ENCODE measurements around the gene HSD17B3. TPM values are rescaled to one million over a fixed set of nuclear protein-coding genes. Genes with fewer than 3 reads are reported as not detected.
"Not testable (repeated sequence)": the region's sequence is repeated elsewhere in the genome, so short reads cannot be mapped to it uniquely, and the experiment has no call there.

Gene HSD17B3
- polyA plus RNA-seq, 12 donors: 0.20 to 2.7 (median 0.52) TPM; not detected in 2

DNA sequence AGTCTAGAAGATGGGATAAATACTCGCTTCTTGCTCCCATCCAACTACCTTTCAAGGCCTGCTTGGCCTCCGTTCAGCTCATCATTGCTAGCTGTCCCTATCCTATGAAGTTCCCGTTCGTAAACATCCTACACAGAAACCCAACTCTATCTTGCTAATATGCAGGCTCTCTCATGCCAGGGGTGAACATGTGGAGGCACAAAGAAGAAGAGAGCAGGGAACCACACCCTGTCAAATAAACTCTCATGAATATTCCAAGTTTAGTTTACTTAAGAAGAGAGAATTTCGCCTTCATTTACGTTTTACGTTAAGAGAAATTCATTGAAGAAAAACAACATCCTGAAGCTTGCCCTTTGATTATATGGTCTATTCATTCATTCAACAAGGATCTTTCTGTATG is 7.9 kb upstream of the HSD17B3 start:
- no peak for DNase-seq

DNA sequence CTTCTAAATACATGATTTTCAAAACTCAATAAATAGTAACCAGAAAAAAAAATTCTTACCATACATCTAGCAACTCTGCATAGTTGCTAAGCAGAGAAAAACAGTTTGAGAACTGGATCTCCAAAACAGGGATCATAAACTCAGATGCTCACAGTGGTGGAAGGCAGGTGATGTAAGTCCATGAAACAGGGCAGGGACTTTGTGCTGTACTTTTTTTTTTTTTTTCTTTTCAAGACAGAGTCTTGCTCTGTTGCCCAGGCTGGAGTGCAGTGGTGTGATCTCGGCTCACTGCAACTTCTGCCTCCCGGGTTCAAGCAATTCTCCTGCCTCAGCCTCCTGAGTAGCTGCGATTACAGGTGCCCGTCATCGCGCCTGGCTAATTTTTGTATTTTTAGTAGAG is 5.0 kb upstream of the HSD17B3 start:
- not testable (repeated sequence) for DNase-seq

DNA sequence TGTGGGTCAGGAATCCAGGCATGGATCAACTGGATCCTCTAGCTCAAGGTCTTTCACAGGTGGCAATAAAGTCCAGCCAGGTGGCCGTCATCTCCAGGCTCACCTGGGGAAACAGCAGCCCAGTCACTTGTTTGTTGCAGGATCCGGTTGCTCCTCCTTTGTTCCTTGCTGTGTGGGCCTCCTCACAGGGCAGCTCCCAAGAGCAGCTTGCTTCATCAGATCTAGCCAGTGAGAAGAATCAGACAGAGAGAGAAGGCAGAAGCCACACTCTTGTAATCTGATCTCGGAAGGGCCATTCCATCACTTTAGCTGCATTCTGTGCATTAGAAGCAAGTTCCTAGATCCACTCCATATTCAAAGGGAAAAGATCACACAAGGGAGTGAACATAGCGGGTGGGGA is 3.2 kb upstream of the HSD17B3 start:
- no peak for DNase-seq

DNA sequence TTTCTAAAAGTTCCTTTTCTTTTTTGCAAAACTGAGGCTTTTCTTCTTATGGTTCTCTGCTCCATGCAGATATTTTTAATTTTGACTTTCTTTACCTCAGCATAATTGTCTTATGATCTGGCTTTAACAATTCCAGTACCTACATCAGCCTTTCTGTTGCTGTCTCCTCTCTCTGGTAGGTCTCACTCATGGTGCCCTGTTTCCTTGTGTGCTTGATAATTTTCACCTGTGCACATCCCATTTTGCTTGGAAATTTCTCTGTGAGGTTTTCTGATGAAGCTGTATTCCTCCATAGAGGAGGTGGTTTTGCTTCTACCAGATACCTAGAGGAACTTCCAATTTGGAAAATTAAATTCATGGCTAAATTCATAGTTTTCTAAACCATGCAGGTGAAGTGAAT is 2.3 kb upstream of the HSD17B3 start:
- no peak for DNase-seq

DNA sequence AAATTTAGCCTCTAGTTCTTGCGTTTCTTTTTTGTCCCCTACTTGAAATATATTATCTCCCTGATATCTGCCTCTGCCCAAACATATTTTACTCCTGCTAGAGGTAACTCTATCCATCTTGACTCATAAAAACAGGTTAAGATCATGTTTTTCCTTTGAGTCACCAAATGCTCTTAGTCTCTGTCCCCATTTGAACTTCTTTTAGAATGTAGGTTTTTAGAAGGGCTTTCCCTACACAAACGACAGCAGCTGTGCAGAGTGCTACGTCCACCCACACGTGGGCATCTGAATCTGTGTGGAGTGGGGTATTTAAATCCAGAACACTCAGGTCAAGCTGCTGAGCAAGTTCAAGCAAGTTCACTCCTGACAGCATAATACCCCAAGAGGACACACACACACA is 2.2 kb downstream of the HSD17B3 start:
- DNase-seq: no peak

DNA sequence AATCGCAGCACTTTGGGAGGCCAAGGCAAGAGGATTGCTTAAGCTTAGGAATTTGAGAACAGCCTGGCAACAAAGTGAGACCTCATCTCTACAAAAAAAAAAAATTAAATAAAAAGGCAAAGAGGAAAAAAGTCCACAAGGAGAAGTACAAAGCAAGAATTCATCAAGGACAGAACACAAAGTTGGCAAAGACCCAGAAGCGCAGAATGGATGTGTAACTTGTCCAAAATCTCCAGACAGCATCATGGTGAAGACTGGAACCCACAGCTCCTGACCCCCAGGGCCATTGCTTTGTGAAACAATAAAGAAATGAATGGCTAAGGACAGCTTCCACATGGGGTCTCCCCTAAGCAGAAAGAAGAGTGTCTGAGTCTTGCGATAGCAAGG is 7.8 kb downstream of the HSD17B3 start:
- no peak for DNase-seq

DNA sequence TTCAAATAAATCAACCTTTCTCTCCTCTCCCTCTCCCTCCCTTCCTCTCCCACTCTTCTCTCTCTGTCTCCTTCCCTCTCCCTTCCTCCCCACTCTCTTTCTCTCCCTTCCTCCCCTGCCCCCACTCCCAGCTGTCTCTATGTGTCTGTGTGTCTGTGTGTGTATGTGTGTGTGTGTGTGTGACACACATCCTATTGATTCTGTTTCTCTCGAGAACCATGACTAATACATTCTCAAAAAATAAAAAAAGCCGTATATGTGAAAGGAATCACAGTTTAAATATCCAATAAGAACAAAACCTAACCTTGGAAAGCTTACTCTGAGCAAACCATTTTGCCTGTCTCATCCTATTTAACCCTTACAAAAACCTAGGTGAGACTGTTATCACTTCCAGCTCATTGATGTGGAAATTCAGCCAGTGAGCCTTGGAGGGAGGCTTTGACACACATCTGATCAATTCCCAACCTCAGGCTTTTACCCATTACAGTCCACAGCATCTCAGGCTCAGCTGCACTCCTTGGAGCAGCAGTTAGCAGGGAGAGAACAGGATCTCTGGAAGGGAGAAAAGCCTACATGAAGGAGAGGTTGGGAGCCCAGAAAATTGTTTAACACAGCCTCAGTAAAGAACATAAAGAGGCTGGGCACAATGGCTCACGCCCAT is 8.3 kb downstream of the HSD17B3 start:
- no peak for DNase-seq

DNA sequence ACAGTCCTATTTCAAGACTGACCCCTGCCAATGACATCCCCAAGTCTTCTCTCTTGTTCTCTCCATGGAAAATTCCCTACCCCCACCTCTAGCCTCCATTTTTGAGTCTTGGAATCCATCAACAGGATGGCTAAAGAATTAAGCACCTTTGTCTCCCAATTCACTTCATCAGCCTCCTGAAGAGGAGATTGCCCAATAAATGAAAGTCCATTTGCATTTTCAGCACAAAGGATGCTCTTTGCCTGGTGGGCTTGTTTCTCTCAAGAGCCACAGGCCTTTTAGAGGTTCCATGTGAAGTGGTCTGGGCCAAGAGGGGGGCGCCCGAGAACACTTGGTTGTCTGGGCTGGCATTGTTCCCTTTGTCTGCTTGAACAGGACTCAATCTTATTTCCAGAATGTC is 12.6 kb downstream of the HSD17B3 start:
- DNase-seq: no peak

DNA sequence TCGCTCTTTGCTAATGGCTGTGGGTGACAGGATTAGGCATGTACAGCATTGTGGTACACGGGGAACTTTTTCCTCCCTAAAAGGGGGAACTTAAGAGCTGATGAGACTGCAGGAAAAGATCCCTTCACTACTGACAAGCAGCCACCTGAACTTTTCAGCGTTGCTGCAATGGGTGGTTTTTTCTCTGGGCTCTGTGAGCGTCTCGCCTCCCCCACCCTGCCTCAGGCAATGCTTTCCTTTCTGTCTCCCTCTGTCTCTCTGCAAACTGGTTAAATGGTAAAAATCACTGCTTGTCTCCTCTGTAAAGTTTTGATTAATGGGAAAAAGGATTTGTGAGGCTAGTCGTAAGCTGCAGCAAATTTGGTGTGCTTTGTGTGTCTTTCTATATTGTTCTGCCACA is 20.3 kb downstream of the HSD17B3 start:
- no peak for DNase-seq

DNA sequence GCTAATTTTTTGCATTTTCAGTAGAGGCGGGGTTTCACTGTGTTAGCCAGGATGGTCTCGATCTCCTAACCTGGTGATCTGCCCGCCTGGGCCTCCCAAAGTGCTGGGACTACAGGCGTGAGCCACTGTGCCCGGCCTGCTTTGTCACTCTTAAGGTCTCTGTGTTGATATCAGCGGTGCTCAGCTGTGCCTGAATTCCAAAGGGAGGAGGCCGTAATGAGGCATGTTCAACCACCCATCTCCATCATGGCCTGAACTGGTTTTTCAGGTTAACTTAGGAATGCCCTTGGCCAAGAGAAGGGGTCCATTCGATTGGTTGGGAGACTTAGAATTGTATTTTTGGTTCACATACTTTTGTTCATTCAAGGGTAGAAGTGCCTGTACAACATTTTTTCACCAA is 22.0 kb downstream of the HSD17B3 start:
- DNase-seq: no peak

DNA sequence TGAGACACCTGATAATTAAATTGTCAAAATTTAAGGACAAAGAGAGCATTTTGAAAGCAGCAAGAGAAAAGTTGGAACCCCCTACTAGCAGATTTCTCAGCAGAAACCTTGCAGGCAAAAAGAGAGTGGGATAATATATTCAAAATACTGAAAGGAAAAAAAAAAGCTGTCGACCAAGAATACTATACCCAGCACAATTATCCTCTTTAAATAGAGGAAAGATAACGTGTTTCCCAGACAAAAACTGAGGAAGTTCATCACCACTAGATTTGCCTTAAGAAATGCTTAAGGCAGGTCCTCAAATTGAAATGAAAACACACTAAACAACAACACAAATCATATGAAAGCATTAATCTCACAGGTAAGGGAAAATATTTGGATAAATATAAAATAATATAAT is 27.0 kb downstream of the HSD17B3 start:
- no peak for DNase-seq

DNA sequence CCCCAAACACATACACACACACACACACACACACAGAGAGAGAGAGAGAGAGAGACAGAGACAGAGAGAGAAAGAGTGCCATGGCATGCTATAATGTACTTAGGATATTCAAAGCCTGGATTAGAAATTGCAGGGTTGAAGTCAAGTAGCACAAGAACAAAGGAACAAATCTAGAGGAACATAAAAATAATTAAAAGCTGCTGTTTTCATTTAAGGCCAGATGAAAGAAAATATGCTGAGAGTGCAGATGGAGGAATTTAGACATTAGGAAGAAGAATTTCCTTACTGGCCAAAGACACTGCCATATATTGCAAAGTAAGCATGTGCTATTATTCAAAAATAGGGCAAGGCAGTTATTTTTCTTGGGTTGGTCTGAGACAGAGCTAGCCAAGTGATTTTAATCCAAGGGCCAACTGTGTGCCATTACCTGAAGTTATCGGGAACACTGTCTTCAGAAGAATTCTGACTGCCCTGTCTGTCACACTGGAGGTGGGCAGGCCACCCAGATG is 31.7 kb downstream of the HSD17B3 start:
- DNase-seq: no peak

DNA sequence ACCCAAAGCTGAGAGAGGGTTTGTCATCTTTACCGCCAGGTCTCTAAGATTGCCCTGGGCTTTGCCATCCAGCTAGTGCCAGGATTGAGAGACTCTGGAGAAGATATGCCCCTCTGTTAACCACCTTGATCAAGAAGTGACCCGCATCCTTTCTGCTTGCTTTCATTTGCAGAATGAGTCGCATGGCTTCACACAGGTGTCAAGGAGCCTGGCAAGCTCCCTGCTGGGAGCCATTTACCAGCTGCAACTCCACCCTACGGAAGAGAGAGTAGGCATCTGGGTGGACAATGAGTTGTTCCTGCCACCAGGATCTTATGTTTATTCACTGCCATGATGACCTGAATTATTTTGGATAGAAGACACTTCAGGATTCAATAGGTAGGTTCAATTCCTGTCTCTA is 43.0 kb downstream of the HSD17B3 start:
- no peak for DNase-seq

DNA sequence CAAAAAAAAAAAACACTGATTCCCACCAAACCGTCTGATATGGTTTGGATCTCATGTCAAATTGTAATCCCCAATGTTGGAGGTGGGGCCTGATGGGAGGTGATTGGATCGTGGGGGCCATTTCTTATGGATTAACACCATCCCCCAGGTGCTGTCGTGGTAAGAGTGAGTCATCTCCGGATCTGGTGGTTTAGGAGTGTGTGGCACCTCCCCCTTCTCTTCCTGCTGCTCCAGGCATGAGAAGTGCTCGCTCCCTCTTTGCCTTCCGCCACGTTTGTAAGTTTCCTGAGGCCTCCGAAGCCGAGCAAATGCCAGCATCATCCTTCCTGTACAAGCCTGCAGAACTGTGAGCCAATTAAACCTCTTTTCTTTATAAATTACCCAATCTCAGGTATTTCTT is 45.2 kb downstream of the HSD17B3 start:
- DNase-seq: no peak

DNA sequence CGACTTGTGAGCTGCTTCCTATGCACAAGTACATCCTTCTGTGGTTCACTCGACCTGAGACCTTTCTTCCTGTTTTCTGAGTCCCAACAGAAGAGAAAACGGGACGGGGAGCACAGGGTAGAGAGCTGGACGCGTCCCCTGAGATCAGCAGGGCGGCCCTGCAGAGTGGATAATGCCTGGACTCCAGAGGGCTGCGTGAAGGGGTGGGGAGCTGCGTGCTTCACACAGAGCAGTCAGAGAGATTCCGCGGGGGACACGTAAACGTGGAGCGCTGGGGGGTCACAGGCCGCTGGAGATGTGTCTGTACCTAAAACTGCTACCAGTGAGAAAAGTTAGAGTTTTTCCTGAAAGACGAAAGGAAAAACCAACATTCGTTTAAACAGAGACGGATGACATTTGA is 46.3 kb downstream of the HSD17B3 start:
- DNase-seq: no peak

DNA sequence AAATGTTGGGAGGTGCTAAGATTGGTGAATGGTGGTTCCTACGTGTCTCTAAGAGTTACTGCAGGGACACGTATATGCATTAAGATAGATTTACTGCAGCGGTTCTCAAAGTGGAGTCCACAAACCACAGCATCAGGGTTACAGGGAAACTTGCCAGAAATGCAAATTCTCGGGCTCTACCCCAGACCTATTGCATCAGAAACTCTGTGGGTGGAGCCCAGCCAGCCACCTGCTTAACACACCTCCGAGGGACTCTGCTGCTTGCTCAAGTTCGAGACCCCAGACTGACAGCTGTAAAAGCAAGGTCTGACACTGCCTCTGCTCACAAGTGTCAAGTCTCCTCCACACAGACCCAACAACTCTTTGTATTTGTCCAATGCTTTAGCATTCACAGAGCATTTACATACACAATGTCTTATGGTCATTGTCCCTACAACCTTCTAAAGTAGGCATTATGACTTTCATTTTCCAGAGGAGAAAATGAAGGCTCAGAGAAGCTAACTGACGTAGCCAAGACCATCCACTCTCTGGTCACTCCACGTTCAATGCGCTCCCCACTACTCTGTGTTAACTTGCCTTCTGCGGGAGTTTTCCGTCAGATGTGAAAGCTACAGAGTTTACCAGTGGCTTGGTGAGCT is 48.8 kb downstream of the HSD17B3 start:
- no peak for DNase-seq

DNA sequence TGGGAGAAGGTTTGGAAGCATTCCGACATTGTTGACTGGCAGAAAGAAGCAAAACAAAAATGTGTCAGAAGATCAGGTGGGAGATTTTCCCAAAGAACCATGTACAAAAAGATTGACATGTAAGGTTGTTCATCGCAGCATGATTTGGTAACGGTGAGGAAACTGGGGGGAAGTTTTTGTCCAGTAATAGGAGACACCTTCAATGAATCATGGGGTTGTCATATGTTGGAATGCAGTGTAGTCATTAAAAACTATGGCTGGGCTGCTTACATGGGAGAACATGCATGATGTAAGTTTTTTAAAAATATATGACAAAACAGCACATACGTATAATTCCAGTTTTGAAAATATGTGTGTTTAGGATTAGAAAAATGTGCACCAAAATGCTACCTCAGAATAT is 50.5 kb downstream of the HSD17B3 start:
- no peak for DNase-seq

DNA sequence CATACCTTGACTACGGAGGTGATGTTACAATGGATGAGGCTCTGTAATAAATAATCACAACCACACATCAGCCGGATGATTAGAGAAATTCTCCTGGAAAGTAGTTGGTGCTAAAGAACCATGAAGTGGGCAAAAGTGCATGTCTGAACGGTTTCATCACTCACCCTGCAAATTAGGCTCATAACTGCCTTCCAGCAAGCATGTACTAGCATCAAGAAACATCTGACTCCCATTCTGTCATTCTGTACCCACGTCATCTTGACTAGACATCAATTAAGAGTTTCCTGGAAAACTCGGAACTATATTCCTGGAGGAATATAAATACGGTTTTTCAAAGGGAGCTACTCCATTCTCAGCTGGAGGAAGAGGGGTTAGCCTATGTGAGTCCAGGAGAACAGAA is 52.2 kb downstream of the HSD17B3 start:
- no peak for DNase-seq

DNA sequence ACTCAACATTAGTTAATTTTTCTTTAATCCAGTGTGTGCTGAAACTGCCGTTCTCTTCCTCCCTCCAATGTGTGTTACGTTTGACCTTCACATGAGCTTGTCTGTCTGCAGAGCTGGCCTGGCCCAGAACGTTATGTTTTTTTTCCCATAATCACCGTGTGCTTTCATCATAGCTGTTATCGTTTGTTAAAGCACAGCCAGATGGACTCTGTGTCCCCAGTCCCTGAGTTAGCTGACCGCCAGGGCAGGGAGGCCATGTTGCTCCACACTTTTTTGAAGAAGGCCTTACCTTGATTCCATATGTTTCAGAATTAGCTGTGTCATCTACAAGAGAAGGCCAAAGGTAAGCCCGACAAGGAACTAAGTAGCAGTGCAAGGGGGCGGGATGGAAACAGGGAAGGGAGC is 55.7 kb downstream of the HSD17B3 start:
- no peak for DNase-seq

DNA sequence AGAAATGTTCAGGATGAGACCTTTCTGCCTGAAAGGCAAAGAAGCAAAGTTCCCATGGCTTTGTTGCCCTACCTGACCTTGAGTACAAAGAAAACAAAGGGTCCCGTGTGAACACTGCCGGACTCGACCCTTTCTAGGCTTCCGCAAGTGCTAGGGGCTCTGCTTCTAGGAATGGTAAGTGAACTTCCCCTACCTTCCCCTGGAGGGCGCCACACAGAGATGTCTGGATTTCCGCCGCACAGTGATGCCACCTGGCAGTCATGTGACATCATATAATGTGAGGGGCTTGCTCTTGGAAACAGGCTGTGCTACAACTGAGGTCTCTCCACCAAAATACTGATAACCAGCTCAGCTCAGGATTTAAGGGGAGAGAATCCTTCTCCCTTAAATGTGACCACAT is 56.6 kb downstream of the HSD17B3 start:
- DNase-seq: no peak

DNA sequence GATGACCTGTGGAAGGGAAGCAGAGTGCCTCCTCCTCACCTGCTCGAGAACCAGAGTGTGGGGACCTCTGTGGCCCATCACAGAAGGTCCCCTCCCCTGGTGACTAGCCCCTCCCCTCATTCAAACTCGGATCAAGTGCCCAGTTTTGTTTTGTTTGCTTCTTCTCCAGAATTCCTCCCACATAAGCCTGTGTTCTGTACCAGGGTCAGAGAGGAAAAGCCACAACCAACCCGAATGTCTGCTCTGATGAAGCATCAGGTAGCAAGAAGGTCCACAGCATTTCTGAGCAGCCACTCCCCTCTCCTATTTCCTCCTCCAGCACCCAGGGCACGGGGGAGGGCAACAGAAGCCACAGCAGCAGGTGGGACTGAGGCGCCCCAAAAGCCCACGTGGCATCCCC is 58.2 kb downstream of the HSD17B3 start:
- DNase-seq: no peak

DNA sequence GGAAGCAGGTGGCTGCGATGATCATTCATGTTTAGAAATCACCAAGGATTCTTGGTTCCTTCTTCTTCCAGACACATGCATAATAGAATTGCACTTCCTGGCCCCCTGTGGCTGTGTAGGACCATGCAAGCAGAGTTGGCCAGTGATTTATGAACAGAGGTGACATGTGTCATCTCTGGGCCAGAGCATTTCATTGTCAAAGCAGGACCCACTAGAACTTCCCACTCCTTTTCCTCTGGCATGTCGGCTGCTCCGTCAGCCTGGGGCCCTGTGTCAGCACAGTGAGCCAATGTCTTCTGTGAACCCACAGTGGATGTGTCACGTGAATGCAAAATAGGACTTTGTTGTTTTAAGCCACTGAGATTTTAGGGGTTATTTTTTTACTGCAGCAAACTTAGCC is 59.2 kb downstream of the HSD17B3 start:
- no peak for DNase-seq

DNA sequence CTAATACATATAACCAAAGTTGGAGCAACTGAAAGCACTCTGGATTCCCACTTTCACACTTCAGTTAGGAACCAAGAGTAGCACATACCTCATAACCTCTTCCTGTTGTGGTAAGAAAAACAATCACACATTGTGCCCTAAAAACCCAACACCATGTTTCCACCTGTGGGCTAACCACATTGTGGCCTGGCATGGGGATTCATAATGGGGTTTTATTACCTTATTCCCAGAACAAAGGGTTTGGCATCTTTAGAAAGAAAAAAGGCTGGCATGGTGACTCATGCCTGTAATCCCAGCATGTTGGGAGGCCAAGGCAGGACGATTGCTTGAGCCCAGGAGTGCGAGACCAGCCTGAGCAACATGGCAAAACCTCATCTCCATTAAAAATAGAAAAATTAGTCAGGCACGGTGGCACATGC is 60.6 kb downstream of the HSD17B3 start:
- no peak for DNase-seq

All from muscle of arm (tissue), 12 donors.